Measurements from ENCODE around the gene CDK2.
"Not testable (repeated sequence)": the region's sequence is repeated elsewhere in the genome, so short reads cannot be mapped to it uniquely, and the experiment has no call there.

CDK2 gene

DNA sequence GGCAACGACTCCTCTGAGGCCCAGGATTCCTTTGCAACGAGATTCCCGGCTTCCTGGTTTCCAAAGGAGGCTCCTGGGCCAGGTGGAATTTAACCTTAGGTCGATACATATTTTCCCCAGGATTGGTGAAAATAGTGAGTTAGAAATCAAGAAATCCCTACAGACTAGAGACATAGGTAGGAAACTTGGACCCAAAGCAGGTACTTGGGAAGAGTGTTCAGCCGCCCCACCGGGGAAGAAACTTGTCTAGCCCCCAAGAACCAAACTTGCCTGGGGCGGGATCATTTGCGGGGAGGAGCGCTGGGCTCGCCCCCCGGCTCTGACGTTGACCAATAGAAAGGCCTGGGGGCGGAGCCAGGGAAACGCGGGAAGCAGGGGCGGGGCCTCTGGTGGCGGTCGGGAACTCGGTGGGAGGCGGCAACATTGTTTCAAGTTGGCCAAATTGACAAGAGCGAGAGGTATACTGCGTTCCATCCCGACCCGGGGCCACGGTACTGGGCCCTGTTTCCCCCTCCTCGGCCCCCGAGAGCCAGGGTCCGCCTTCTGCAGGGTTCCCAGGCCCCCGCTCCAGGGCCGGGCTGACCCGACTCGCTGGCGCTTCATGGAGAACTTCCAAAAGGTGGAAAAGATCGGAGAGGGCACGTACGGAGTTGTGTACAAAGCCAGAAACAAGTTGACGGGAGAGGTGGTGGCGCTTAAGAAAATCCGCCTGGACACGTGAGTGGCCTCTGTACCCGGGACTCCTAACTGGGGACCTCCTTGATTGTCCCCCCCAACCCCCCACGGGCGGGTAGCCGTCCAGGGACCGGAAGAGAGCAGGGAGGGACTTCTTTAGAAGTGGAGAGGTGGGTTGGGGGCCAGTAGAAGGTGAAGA lies at the start of gene CDK2:
TSS of gene CDK2 (plus strand) at position 423 of the 874 bp plus-strand sequence. CDS start at position 602, 179 bp downstream.
- DNase-seq: peak; percentile 90 to 96 (median 92)

DNA sequence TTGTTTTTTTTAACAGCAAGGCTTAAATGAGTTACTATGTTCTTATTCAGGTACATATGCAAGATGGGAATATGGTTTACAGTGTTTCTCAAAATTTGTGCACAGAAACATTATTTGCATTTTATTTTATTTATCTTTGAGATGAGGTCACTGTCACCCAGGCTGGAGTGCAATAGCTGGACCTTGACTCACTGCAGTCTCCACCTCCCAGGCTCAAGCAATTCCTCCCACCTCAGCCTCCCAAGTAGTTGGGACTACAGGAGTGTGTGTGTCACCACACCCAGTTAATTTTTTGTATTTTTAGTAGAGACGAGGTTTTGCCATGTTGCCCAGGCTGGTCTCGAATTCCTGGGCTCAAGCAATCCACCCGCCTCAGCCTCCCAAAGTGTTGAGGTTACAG lies 47.6 kb upstream of the CDK2 start:
- DNase-seq: peak in 2 of 3 donors; percentile 36 to 44

DNA sequence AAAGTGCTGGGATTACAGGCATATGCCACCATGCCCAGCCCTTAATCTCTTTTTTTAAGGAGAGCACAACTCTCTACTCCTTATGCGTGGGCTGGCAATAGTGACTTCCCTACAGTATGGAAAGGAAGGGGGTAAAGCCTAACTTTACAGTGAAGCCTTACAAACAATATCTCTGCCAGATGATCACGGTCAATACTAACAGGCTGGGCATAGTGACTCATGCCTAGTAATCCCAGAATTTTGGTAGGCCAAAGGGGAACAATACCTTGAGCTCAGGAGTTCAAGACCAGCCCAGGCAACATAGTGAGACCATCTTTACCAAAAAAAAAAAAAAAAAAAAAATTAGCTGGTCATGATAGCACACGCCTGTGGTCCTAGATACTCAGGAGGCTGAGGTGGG lies 44.5 kb upstream of the CDK2 start:
- DNase-seq: peak in 1 of 3 donors; percentile 17

DNA sequence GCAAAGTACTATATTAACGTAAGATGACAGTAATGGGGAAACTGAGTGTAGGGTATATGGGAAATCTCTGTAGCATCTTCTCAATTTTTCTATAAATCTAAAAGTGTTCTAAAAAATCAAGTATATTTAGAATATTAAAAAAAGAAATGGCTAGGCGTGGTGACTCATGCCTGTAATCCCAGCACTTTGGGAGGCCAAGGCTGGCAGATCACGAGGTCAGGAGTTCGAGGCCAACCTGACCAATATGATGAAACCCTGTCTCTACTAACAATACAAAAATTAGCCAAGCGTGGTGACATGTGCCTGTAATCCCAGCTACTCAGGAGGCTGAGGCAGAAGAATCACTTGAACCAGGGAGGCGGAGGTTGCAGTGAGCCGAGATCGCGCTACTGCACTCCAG lies 43.0 kb upstream of the CDK2 start:
- not testable (repeated sequence) for DNase-seq

DNA sequence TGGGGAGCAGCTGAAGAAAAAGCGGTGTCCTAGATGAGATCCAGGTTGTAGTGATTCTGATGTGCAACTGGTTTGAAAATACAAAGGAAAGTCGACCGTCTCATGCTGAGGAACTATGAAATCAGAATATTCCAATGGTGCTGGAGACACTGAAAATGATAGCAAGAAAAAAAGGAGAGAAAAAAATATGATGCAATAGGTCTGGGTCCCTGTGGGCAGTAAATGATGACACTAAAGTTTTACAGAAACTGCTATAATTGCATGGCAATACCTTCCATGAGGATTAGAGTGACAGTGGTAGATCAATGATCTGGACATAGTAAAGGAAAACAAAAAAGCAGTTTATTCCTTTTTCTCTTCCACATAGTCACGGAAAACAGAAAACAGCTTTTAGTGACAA lies 41.3 kb upstream of the CDK2 start:
- no peak for DNase-seq

DNA sequence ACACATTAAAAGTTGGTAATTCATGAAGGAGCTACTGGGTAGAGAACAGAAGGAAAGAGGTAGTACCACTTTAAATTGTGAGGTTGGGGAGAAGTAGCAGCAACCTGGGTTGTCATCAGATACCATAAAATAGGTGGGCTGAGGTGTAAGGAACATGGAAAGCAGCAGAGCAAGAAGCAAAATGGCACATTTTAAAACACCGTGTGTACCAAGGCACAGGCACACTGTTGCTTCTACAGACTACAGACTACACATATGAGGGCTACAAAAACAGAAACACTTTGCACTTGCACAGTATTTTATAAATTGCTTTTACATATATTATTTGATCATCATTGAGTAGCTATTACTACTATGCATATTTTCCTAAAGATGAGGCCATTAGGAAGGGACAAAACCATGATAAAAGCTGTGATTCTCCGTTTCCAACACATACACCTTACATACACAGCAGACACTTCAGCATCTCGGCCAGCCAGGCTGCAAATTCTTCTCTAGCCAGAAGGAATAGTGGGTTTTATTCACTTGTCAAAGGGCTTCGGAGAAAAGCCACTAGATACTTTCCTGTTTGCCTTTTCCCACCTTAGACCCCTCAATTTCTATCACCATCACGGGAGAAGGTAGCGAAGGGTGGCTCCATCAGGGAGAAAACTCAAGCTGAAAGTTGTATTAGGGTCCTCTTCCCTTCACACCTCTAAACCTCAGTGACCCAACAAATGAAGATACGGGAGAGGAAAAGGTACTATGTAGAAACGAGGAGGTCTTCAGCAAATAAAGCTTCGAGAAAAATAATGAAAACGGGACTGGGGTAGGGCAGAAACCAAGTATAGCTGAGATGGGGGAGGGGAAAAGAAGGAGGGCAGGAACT lies 40.5 kb upstream of the CDK2 start:
- DNase-seq: no peak

DNA sequence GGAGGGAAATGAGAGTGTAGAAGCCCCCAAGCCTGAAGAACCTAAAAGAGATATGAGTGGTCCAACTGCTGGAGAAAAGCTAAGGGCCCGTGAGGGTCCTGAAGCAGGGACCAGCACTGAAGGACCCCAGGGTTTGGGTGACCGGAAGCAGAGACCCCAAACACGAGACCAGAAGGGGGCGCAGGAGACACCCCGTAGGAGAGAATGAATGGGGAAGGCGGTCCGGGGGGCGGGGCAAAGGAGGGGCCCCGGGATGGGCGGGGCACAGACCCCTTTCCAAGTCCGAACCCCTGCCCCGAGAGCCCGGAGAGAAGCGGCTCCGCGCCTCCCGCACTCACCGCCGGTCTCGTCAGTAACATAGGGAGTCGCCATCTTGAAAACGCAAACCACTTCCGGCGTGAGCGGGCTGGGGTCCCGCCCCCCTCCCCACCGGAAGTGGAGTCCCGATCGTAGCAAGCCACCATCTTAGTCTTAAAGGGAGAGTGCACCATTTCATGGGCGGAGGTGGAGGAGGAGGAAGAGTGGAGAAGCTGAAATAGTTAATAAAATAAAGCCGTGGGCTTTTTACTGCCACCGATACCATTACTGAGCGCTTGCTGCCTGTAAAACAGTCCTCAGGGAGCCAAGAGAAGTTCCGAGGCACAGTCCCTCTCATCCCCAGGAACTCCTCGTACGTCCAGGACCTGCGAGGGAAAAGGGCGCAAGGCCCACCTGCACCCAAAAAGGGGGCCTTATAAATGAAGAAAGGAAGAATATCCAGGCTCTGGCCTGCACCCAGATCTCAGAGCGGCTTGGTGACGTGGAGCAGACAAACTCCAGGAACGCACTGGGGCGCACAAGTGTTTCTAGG lies 39.7 kb upstream of the CDK2 start:
- peak; percentile 88 to 94 (median 91) for DNase-seq

DNA sequence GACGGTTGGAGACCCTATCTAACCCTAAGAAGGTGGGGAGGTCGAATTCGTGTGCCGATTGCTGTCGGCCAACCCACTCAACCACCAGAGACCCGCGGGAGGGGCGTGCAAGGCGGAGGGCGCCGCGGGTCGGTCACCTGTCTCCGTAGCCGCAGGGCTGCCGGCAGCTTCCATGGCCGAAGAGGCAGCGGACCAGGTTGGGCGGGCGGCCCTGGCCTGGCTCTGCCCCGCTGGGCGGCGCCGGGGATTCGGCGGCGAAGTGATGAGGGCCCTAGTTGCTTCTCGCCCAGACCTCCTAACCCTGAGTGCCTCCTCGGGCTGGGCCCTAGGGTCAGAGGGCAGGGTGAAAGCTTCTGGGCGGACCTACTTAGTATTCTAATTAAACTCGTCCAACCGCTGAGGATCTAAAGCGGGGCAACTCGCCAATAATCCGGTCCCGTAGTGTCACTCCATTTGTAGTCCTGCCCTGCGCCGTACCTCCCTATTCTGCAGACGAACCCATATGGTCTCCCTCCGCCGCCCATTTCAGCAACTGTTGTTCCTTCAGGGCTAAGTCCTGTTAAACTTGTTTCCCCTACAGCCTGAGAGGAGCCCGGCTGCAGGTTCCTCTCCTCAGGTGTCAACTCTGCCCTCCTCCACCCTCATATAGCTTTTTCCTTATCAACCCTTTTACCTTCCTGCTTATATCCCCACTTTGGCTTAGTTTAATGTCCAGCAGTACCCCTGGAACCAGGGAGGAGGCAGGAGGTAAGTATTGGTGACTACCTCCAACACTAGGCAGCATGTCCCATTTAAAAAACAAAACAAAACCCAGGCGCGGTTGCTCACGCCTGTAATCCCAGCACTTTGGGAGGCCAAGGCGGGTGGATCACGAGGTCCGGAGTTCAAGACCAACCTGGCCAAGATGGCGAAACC lies 38.8 kb upstream of the CDK2 start, which contains the start of gene PYM1:
TSS of gene PYM1 (minus strand) at position 307 of the 915 bp plus-strand sequence. CDS start at position 174, 133 bp downstream.
- peak; percentile 84 to 90 (median 89) for DNase-seq

DNA sequence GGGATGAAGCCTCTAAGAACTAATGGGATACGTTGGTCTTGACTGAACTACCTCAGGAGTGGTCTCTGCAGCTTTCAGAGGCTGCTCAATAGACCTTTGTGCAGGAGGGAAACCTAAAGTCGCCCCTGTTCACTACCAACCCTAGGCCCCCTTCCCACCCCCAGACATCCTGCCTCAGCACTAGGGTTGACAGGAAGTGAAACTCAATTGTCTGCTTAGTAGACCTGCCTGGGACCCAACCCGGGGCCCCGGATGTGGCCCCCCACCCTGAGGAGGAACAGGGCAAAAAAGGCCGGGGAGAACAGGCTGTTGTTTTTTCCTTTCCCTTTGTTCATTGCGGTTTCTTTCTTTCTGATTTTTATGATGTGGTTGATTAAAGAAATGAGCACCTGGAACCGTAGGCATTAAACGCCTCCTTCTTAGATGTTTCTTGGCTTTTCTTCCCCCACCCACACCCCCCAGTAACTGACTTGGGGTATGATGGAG lies 37.3 kb upstream of the CDK2 start:
- DNase-seq: peak in 1 of 3 donors; percentile 21

DNA sequence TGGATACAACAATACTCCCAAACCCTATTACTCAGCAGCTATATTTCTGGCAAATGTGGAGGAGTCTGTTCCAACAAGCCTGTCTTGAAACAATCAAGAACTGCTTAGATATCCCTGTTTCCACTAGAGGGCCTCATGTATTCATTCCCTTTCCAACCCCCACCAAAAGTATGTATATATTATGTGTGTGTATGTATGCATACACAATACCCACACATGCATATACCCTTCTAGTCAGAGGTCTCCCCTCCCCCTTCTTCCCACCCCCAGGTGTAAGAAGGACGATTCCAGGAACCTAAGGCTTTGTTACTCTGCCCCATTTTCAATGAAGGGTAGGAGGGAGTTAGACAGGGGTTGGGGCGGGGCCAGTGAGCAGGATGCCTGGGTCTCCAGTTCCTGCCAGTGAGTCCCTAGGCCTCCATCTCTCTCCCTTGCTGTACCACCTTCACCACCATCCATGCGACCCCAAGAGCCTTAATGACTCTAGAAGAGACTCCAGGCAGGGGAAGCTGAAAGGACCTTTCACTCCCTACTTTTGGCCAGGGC lies 35.8 kb upstream of the CDK2 start, which contains the start of gene DGKA:
TSS of gene DGKA (plus strand) at position 392 of the 546 bp plus-strand sequence. CDS start 5,342 bp downstream, outside the sequence.
- peak; percentile 50 to 74 (median 72) for DNase-seq

DNA sequence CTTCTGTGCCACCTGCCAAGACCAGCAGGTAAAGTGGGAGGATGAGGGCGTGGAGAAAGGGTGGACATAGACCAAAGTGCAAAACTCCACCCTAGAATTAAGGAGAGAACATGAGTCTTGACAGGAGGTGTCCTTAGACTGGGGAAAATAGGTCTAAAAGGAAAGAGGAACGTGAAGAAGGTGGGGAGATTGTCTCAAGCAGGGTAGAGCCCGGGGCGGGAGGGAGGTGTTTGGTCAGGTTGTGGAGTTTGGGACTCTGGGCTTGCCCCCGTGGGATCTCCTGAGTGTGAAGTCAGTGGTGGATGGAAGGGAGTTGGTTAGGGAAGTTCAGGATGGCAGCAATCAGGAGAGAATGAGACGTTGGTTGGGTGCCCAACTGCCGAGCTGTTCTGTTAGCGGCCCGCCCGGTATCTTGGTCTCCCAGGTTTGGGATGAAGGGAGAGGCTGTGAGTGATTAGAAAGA lies 35.3 kb upstream of the CDK2 start:
- peak; percentile 17 to 46 (median 30) for DNase-seq

DNA sequence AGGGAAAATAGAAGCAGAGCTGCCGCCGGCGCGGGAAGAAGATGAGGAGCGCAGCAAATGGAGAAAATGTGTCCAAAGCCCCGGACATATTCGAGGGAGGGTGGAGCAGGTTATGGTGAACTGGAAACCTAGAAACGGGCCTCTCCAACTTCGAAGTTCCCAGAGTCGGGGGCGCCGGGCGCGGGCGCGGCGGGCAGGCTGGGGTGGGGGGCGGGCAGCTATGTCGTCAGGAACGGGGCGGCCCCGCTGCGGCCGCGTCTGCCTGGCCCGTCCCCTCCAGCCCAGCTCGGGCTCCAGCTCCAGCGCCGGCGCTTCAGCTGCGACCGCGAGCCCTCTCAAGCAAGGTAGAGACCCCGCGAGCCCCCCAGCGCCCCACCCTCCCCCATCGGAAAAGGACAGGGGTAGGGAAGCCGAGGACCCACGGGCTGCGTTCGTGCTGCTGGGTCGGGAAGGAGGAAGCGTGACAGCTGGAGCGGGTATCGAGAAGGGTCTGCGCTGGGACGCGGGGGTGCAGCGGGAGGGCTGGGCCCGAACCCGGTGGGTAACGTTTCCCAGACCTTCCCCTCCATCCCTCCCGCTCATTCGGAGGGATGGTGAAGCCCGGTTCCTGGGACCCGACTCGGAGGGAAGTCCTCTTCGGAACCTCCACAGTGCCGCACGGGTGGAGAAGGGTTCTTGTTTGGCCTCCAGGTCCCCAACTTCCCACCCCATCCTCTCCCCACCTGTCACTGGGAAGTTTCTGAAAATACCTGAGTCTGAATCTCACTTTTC lies 34.7 kb upstream of the CDK2 start:
- DNase-seq: peak; percentile 38 to 70 (median 56)

DNA sequence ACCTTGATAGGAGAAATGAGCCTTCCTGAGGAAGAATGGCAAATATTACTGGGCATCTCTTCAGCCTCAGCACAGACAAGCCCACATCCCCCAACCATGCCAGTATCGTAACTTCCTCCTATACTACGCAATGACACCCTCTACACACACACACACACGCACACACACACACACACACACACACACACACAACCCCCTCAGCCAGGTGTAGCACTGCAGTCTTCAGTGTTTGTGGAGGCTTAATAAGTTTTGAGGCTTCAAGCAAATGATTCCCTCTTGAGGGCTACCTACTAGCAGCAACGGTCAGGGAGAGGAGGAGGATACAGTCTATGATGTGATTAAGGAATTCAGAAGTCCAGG lies 34.1 kb upstream of the CDK2 start:
- DNase-seq: peak in 1 of 3 donors; percentile 39

DNA sequence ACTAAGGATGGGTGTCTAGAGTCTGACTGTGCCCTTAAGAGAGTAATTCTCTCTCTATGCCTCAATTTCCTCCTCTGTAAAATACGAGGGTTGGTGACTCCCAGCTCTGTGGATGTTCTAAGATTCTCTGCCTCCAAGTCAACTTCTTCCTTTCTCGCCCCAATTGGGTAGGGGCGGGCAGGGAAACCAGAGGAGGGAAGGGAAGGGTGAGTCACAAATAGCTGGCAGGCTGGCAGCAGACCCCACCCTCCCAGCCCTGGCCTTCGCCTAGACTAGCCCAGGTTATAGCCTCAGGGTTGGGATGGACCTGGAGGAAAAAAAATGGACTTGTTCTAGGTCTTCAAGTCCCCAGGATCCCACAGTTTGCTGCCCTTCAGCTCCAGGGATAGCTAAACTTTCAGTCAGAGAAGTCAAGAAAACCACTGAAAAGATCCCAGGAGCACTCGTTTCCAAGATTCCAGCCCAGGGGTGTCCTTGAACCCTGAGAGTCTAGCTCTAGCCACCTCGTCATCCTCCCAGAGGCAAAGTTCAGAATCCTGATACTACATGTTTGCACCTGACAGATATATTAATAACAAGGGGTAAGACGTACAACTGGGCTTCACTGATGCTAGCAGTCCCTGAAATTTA lies 33.3 kb upstream of the CDK2 start:
- peak; percentile 63 to 72 (median 64) for DNase-seq

DNA sequence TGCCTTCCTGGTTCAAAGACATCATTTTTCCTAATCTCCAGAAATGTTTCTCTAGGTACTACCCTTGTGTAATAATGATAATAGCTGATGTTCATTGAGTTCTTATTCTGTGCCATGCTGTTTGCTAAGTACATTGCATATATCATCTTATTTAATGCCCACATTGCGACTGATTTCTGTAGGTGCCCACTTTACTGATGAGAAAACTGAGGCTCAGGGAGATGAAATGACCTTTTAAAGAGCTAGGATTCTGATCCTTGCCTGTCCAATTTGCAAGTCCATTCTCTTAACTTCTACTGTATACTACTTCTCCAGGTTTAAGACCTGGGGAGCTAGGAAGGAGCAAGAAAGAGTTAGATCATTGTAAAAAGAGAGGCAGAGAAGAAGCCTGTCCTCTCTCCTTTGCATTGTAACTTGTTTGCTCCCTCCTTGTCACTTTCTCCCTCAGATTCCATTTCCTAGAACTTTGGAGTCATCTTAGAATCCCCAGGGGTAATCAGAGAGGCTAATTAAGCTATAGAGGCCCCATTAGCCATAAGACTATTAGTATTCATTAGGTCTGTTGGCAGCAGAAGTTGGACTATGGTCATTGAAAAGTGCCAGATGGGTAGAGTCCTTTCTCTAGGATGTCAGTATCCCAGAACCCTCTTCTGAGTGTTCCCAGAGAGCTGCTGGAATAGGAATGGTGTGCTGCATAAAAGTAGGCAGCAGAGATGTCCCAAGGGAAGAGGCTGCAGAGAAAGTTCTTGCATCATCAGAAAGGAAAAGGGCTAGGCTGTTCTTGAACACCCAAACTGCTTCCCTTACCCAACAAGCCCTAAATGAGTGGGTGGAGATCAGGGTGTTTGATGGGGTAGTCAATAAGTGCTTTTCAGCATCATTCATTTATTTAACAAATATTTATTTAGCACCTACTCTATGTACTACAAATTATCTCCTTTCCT lies 32.6 kb upstream of the CDK2 start:
- no peak for DNase-seq

DNA sequence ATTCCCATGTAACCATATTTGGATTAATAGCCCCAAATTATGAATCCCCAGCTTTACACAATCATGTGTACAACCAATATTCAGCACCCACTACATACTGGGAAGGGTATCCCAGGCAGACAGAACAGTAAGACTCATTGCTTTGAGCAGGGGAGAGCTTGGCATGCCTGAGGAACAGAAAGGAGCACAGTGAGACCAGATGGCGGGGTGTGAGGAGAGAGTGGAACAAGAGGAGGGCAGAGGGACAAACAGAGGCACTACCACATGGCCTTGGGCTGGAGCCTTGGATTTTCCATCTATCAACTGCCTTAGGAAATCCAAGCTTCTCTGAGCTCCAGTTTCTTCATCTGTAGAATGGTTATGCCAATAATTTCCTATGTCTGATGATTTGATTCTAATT lies 31.9 kb upstream of the CDK2 start:
- no peak for DNase-seq

DNA sequence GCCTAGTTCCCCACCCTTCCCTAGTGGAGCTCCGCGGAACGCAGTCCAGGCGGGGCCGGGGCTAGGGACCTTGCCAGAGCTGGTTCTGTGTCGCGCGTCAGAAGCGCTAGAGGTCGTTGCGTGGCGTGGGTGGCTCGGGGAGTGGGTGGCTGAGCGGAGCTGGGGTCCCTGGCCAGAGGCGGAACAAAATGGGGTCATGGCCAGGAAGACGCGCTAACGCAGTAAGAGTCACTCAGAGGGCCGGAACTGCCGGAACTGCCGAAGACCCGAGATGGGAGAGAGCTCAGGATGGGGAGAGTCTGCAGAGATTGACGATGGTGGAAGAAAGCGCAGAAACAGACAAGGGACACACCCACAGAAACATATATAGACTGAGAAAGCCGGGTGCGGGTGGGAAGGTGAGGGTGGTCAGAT lies 30.9 kb upstream of the CDK2 start:
- no peak for DNase-seq

DNA sequence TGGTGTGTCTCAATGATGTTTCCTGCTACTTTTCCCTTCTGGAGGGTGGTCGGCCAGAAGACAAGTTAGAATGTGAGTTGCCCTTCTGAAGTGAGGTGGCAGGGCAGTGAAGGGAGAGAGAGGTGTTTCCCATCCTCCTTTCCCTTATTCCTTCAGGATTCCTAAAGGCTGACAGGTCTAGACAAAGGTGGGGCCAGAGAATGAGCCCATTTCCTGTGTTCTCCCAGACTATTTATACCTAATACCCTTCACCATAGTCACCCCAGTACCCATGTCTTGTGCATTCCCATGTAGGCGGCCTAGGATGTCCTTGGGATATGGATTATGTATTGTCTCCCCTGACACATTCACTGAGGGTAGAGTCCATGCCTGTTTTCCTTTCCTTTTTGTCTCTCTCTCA lies 28.6 kb upstream of the CDK2 start:
- no peak for DNase-seq
